ENCODE results near the gene COL9A3.

Gene COL9A3

GRCh38 chr20:62812181-62812906, 4.5 kb upstream of the COL9A3 start:
- TF ChIP-seq SPI1 (IDR thresholded peaks at IDR 0.05; ENCODE audit: borderline replicate concordance, low read depth): peak; percentile 43; the same call in 1 of the 2 replicates
- TF ChIP-seq POLR2AphosphoS5 (IDR thresholded peaks at IDR 0.05; ENCODE audit: low read depth): 0 out of 2 replicates have a peak, but pooled peaks have one; percentile 19
- TF ChIP-seq CTCF (IDR thresholded peaks at IDR 0.05; ENCODE audit: insufficient read depth, low read length): no peak
- TF ChIP-seq GABPA (IDR thresholded peaks at IDR 0.05; ENCODE audit: low read depth): peak; percentile 63
- TF ChIP-seq REST (IDR thresholded peaks at IDR 0.05; ENCODE audit: insufficient replicate concordance, low read depth): no peak
- Histone ChIP-seq H3K27ac (replicated peaks) (peak overlapping the region; percentile 56), H3K4me3 (replicated peaks; ENCODE audit: insufficient read depth, low read length) (no peak overlapping the region), H3K27me3 (ENCODE audit: insufficient read depth, poor library complexity, severe bottlenecking) (peaks cover 16% of the 10 kb centered on the region)
- DNase-seq (ENCODE audit: low read depth in 1 of 2, low spot score in 1 of 2): peak in 1 of 2 experiments; percentile 77

GRCh38 chr20:62812907-62813200, 4.0 kb upstream of the COL9A3 start:
- Histone ChIP-seq H3K27me3 (ENCODE audit: insufficient read depth, poor library complexity, severe bottlenecking) (peaks cover 21% of the 10 kb centered on the region), H3K4me3 (replicated peaks; ENCODE audit: insufficient read depth, low read length) (no peak overlapping the region), H3K27ac (replicated peaks) (peak overlapping the region; percentile 56)
- no peak for DNase-seq (ENCODE audit: low read depth in 1 of 2, low spot score in 1 of 2)
- TF ChIP-seq POLR2AphosphoS5 (IDR thresholded peaks at IDR 0.05; ENCODE audit: low read depth): no peak
- TF ChIP-seq GABPA (IDR thresholded peaks at IDR 0.05; ENCODE audit: low read depth): no peak
- no peak for TF ChIP-seq SPI1 (IDR thresholded peaks at IDR 0.05; ENCODE audit: borderline replicate concordance, low read depth)
- TF ChIP-seq REST (IDR thresholded peaks at IDR 0.05; ENCODE audit: insufficient replicate concordance, low read depth): no peak
- no peak for TF ChIP-seq CTCF (IDR thresholded peaks at IDR 0.05; ENCODE audit: insufficient read depth, low read length)

DNA sequence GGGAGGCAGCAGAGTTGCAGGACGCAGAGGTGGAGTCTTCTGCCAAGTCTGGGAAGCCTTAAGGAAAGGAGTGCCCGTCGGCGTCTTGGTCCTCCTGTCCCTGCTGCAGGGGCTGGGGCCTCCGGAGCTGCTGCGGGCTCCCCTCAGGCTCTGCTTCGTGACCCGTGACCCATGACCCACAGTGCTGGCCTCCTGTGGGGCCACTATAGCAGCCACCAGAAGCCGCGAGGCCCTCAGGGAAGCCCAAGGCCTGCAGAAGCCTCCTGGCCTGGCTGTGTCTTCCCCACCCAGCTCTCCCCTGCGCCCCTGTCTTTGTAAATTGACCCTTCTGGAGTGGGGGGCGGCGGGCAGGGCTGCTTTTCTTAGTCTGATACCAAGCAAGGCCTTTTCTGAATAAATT, 3.3 kb upstream of the COL9A3 start:
- Histone ChIP-seq H3K27ac (replicated peaks) (no peak overlapping the region), H3K27me3 (ENCODE audit: insufficient read depth, poor library complexity, severe bottlenecking) (peaks cover 21% of the 10 kb centered on the region), H3K4me3 (replicated peaks; ENCODE audit: insufficient read depth, low read length) (no peak overlapping the region)
- TF ChIP-seq SPI1 (IDR thresholded peaks at IDR 0.05; ENCODE audit: borderline replicate concordance, low read depth) (no peak), POLR2AphosphoS5 (IDR thresholded peaks at IDR 0.05; ENCODE audit: low read depth) (no peak), GABPA (IDR thresholded peaks at IDR 0.05; ENCODE audit: low read depth) (no peak), REST (IDR thresholded peaks at IDR 0.05; ENCODE audit: insufficient replicate concordance, low read depth) (no peak), CTCF (IDR thresholded peaks at IDR 0.05; ENCODE audit: insufficient read depth, low read length) (no peak)
- no peak for DNase-seq (ENCODE audit: low read depth in 1 of 2, low spot score in 1 of 2)

All from HL-60 (cell line).